Activated T-helper 17 cell treated with anti-CD3 and anti-CD28 coated beads, Interleukin-2, amount 50 U/mL, for 72 hours (primary cell): ENCODE measurements around the gene LIN7C. TPM values are rescaled to one million over a fixed set of nuclear protein-coding genes. Genes with fewer than 3 reads are reported as not detected.
"Not testable (repeated sequence)": the region's sequence is repeated elsewhere in the genome, so short reads cannot be mapped to it uniquely, and the experiment has no call there.

Source experiments
- ATAC-seq: fragments of 150-1000 bp; cut with Tn5 transposase; replicated peaks from 2 replicates; pipeline ENCODE4 v1.10.0; 2021; ENCODE audit warnings: mild to moderate bottlenecking, moderate library complexity
- H3K27ac Mint-ChIP-seq: one replicate; pipeline ENCODE4 v1.8.0; 2022; ENCODE audit warnings: mixed read lengths
- H3K27me3 Mint-ChIP-seq: one replicate; pipeline ENCODE4 v1.8.0; 2022; ENCODE audit warnings: mixed read lengths
- H3K36me3 Mint-ChIP-seq: one replicate; pipeline ENCODE4 v1.8.0; 2022; ENCODE audit warnings: low read depth, mild to moderate bottlenecking, mixed read lengths
- H3K4me1 Mint-ChIP-seq: one replicate; pipeline ENCODE4 v1.8.0; 2022; ENCODE audit warnings: mixed read lengths
- H3K4me3 Mint-ChIP-seq: one replicate; pipeline ENCODE4 v1.8.0; 2022; ENCODE audit warnings: mild to moderate bottlenecking, mixed read lengths
- H3K9me3 Mint-ChIP-seq: one replicate; pipeline ENCODE4 v1.8.0; 2022; ENCODE audit warnings: mixed read lengths
- total RNA-seq, 2 donors: library from RNA; stranded (reverse); gene quantifications; one replicate each; pipeline ENCODE4 v1.2.3, GENCODE V29; 2022

The LIN7C gene
- total RNA-seq, 2 donors from 2014 or later: 19.8 to 24.7 TPM

DNA sequence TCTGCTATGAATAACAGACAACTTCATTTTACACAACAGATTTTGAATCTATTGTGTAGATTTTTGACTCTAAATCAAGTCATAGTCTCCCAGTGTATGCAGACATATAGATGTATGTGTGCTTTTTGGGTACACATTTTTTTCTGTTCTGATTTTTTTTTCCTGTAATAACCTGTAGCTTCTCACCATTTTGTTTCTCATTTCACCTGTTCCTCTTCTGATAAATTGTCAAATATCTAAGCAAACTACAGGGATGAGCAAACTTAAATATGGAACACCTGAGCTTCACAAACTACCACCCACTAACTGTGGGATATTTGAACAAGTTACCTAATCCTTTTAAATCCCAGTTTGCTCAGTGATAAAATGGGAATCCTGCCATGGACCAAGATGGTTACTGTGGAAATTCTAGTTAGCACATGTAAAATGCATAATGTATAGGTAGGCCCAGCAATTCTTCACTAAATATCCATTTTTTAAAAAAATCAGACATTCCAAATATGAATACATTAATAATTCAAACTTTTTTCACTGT, 49.7 kb downstream of the LIN7C start:
- no peaks in the 10 kb centered on the region for H3K36me3 Mint-ChIP-seq
- H3K4me3 Mint-ChIP-seq: no peak overlapping the region
- no peak overlapping the region for H3K27ac Mint-ChIP-seq
- no peak for ATAC-seq
- peaks cover 7% of the 10 kb centered on the region for H3K27me3 Mint-ChIP-seq
- H3K9me3 Mint-ChIP-seq: no peaks in the 10 kb centered on the region
- H3K4me1 Mint-ChIP-seq: no peaks in the 10 kb centered on the region

DNA sequence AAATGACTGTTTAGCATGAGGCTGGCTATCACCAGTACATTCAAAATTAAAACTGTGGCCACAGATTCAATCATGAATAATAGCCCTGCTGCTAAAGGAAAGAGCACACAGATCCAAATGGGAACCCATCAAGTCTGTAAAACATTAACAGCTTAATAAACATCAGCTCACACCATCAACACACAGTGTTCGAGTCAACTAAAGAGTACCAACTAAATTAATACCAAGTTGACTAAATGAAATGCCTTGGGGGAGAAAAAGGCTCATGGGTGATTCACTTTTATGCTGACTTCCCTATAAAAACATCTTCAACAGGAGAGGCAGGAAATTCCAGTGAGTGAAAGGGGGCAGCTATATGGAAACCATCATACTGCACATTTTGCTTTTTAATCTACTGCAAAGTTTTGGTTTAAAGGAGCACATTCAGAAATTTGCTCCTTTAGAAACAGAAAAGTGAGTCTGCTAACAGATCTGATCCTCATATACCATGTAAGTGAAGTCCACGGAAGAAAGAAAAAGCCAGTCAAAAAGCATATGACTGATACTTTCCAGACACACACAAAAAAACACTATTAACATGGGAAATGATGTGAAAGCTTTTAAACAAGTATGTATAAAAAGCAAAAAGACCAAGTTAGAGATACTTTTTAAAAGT, 50.3 kb downstream of the LIN7C start:
- Mint-ChIP-seq H3K27ac (no peak overlapping the region), H3K4me1 (no peaks in the 10 kb centered on the region), H3K36me3 (no peaks in the 10 kb centered on the region), H3K27me3 (peaks cover 7% of the 10 kb centered on the region), H3K9me3 (no peaks in the 10 kb centered on the region), H3K4me3 (no peak overlapping the region)
- ATAC-seq: no peak

DNA sequence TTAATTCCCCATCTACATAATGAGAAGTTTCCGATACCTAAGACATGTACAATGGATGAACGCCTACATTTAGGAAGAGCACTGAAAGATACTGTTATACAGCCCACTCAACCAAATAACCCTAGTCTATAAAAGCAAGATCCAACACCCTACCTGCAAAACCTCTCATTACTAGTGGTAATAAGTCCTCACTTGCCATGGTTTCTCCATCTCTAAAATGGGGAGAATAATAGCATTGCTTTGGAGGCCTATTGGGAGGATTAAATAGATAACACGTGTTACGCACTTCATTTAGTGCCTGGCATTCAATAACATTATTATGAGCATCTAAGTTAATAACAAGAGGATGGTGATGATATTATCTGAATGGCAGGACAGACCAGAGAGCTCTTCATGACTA, 50.9 kb downstream of the LIN7C start:
- Mint-ChIP-seq H3K9me3 (no peaks in the 10 kb centered on the region), H3K4me1 (no peaks in the 10 kb centered on the region), H3K27me3 (peaks cover 7% of the 10 kb centered on the region), H3K4me3 (no peak overlapping the region), H3K27ac (no peak overlapping the region), H3K36me3 (no peaks in the 10 kb centered on the region)
- ATAC-seq: no peak

DNA sequence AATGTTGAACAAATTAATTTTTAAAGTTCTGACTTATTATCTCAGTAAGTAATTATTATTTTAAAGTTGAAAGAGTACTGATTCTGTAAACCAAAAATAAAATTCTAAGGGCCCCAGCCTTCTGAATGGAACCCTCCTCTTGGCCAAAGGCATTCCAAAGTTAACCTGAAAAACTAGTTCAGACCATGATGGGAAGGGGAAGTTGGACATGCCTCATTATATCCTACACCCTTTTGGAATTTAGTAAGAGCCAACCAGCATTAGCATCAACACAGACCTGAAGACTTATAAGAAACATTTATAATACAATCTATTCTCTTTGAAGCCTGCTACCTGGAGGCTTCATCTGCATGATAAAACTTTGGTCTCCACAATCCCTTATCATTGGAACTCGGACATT, 52.9 kb downstream of the LIN7C start:
- H3K4me3 Mint-ChIP-seq: no peak overlapping the region
- no peaks in the 10 kb centered on the region for H3K36me3 Mint-ChIP-seq
- H3K9me3 Mint-ChIP-seq: no peaks in the 10 kb centered on the region
- peaks cover 7% of the 10 kb centered on the region for H3K27me3 Mint-ChIP-seq
- H3K4me1 Mint-ChIP-seq: no peaks in the 10 kb centered on the region
- no peak for ATAC-seq
- H3K27ac Mint-ChIP-seq: no peak overlapping the region

GRCh38 chr11:27452147-27452546, 54.4 kb downstream of the LIN7C start:
- ATAC-seq: no peak
- peaks cover 7% of the 10 kb centered on the region for H3K27me3 Mint-ChIP-seq
- H3K36me3 Mint-ChIP-seq: no peaks in the 10 kb centered on the region
- H3K4me1 Mint-ChIP-seq: no peaks in the 10 kb centered on the region
- no peak overlapping the region for H3K4me3 Mint-ChIP-seq
- no peaks in the 10 kb centered on the region for H3K9me3 Mint-ChIP-seq
- no peak overlapping the region for H3K27ac Mint-ChIP-seq

GRCh38 chr11:27451244-27451965, 55.2 kb downstream of the LIN7C start:
- Mint-ChIP-seq H3K36me3 (no peaks in the 10 kb centered on the region), H3K27me3 (peaks cover 7% of the 10 kb centered on the region), H3K4me1 (no peaks in the 10 kb centered on the region), H3K9me3 (no peaks in the 10 kb centered on the region), H3K27ac (no peak overlapping the region), H3K4me3 (no peak overlapping the region)
- no peak for ATAC-seq

DNA sequence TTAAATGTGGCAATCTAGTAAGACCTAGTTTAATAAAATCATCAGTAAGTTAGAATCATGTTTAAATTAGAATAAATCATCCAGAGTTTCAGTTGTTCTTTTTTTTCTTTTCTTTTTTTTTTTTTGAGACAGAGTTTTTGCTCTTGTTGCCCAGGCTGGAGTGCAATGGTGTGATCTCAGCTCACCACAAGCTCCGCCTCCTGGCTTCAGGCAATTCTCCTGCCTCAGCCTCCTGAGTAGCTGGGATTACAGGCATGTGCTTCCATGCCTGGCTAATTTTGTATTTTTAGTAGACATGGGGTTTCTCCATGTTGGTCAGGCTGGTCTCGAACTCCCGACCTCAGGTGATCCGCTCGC, 58.4 kb downstream of the LIN7C start:
- H3K4me3 Mint-ChIP-seq, H3K36me3 Mint-ChIP-seq, H3K27ac Mint-ChIP-seq, H3K4me1 Mint-ChIP-seq, H3K27me3 Mint-ChIP-seq, H3K9me3 Mint-ChIP-seq, ATAC-seq: not testable (repeated sequence)

- Mint-ChIP-seq H3K4me3 (no peak overlapping the region), H3K9me3 (no peaks in the 10 kb centered on the region), H3K4me1 (no peaks in the 10 kb centered on the region), H3K27me3 (no peaks in the 10 kb centered on the region), H3K27ac (no peak overlapping the region), H3K36me3 (no peaks in the 10 kb centered on the region)
- ATAC-seq: no peak
Observed at GRCh38 chr11:27447288-27448183, 59.0 kb downstream of the LIN7C start.

- Mint-ChIP-seq H3K4me3 (no peak overlapping the region), H3K36me3 (no peaks in the 10 kb centered on the region), H3K4me1 (no peaks in the 10 kb centered on the region), H3K9me3 (no peaks in the 10 kb centered on the region), H3K27me3 (peaks cover 9% of the 10 kb centered on the region), H3K27ac (no peak overlapping the region)
- no peak for ATAC-seq
Observed at GRCh38 chr11:27445625-27446024, 60.9 kb downstream of the LIN7C start.

GRCh38 chr11:27444801-27445215, 61.8 kb downstream of the LIN7C start:
- Mint-ChIP-seq H3K4me3 (no peak overlapping the region), H3K4me1 (no peaks in the 10 kb centered on the region), H3K9me3 (no peaks in the 10 kb centered on the region), H3K27ac (no peak overlapping the region), H3K36me3 (no peaks in the 10 kb centered on the region), H3K27me3 (peaks cover 9% of the 10 kb centered on the region)
- no peak for ATAC-seq

Other genes starting within 250 kb of the LIN7C start
- 10 to 100 TPM in 1 of 2 donors, 1 to 10 TPM in 1; 9.8 to 19.1 TPM for gene CCDC34, start 143.6 kb downstream of the LIN7C start, total RNA-seq
- gene LGR4, start 34.0 kb downstream of the LIN7C start, total RNA-seq: 1 to 10 TPM in 1 of 2 donors, under 1 TPM in 1; 0.24 to 1.4 TPM
- gene BDNF, start 193.7 kb upstream of the LIN7C start, total RNA-seq: not detected